Esophagus muscularis mucosa (tissue), 4 donors: ENCODE measurements around the gene LIN28B. TPM values are rescaled to one million over a fixed set of nuclear protein-coding genes. Genes with fewer than 3 reads are reported as not detected.

Source experiments
- DNase-seq: peaks from one replicate; pipeline ENCODE4 v3.0.0-alpha.2; 2017; ENCODE audit errors: extremely low spot score
- H3K27ac ChIP-seq, 4 donors: fragments of 200-600 bp; sonication (generic); replicated peaks in 1 of 4; 1 replicate in 3 of 4; 2 replicates in 1 of 4; pipeline ENCODE4 v1.5.1; 2016 to 2019; ENCODE audit warnings: mild to moderate bottlenecking in 1 of 4
- H3K27me3 ChIP-seq, 4 donors: fragments of 200-600 bp; sonication (generic); one replicate each; pipeline versions ENCODE4 v1.5.1 to v1.6.0; 2016 to 2019
- H3K36me3 ChIP-seq, 4 donors: fragments of 200-600 bp; sonication (generic); one replicate each; pipeline ENCODE4 v1.5.1; 2016 to 2019
- H3K4me1 ChIP-seq, 4 donors: fragments of 200-600 bp; sonication (generic); one replicate each; pipeline ENCODE4 v1.5.1; 2016 to 2019
- H3K4me3 ChIP-seq, 4 donors: fragments of 200-600 bp; sonication (generic); 1 replicate in 2 of 4; 2 replicates in 2 of 4; pipeline ENCODE4 v1.5.1; 2016 to 2019; ENCODE audit warnings: mild to moderate bottlenecking in 4 of 4, moderate library complexity in 1 of 4
- H3K9me3 ChIP-seq, 4 donors: fragments of 200-600 bp; sonication (generic); 1 replicate in 3 of 4; 2 replicates in 1 of 4; pipeline ENCODE4 v1.5.1; 2016 to 2019
- CTCF ChIP-seq, 3 experiments: fragments of 200-600 bp in 2 of 3; fragments of 450-650 bp in 1 of 3; sonication (generic) in 2 of 3; IDR thresholded peaks; one replicate each; pipeline ENCODE4 v1.5.1; 2017 to 2019; ENCODE audit warnings: antibody characterized with exemption in 3 of 3, mild to moderate bottlenecking in 2 of 3, moderate library complexity in 1 of 3
- EP300 ChIP-seq: sonication (generic); formaldehyde crosslinking; IDR thresholded peaks from one replicate; pipeline ENCODE4 v1.6.1; 2017; ENCODE audit warnings: antibody characterized with exemption
- POLR2A ChIP-seq: fragments of 450-650 bp; IDR thresholded peaks from one replicate; pipeline ENCODE4 v1.6.1; 2017; ENCODE audit warnings: antibody characterized with exemption, moderate library complexity, mild to moderate bottlenecking, low read depth
- POLR2AphosphoS5 ChIP-seq, 2 donors: sonication (generic); formaldehyde crosslinking; IDR thresholded peaks; one replicate each; pipeline ENCODE4 v1.6.1; 2017; ENCODE audit warnings: antibody characterized with exemption in 2 of 2
- WGBS: methylation state at CpG from one replicate; pipeline ENCODE4 v1.1.5; 2018; 5-methylcytosine and 5-hydroxymethylcytosine counted together
- intact Hi-C: fragments of 100-400 bp; cut with DNase I; formaldehyde crosslinking; loops from one replicate; pipeline ENCODE4 v1.15.1; 2023
- total RNA-seq, 4 donors: library from RNA; depleted of rRNA; stranded (reverse); fragments of >200 nt; gene quantifications; one replicate each; pipeline versions ENCODE4 v1.1.0 to v1.2.1, GENCODE V29; 2016

LIN28B gene
- total RNA-seq, 4 donors from 2014 or later, result not detected

GRCh38 chr6:105057160-105057559, 100.3 kb downstream of the LIN28B start:
- Histone ChIP-seq H3K27me3 (no peaks in the 10 kb centered on the region), H3K9me3 (no peaks in the 10 kb centered on the region), H3K36me3 (no peaks in the 10 kb centered on the region), H3K4me3 (no peak overlapping the region), H3K27ac (no peak overlapping the region), H3K4me1 (no peaks in the 10 kb centered on the region)
- WGBS, result 74% methylated on average over 1 of the region's 1 CpG
- TF ChIP-seq POLR2A, result no peak
- no peak for TF ChIP-seq CTCF (IDR thresholded peaks at IDR 0.05)
- no peak for TF ChIP-seq EP300
- no peak for TF ChIP-seq POLR2AphosphoS5 (IDR thresholded peaks at IDR 0.05)
- intact Hi-C loops, result no loop called here
- DNase-seq, result no peak

- intact Hi-C loops, result no loop called here
- H3K9me3 ChIP-seq, result no peaks in the 10 kb centered on the region
- H3K36me3 ChIP-seq, result no peaks in the 10 kb centered on the region
- H3K4me1 ChIP-seq, result no peaks in the 10 kb centered on the region
- no peak for DNase-seq
- no peaks in the 10 kb centered on the region for H3K27me3 ChIP-seq
- TF ChIP-seq POLR2A (no peak), EP300 (no peak), CTCF (IDR thresholded peaks at IDR 0.05) (no peak), POLR2AphosphoS5 (IDR thresholded peaks at IDR 0.05) (no peak)
- H3K4me3 ChIP-seq, result no peak overlapping the region
- no peak overlapping the region for H3K27ac ChIP-seq
These were observed 101.4 kb downstream of the LIN28B start for GRCh38 chr6:105058316-105058715.

- no peak overlapping the region for H3K4me3 ChIP-seq
- no peaks in the 10 kb centered on the region for H3K27me3 ChIP-seq
- intact Hi-C loops, result no loop called here
- H3K4me1 ChIP-seq, result no peaks in the 10 kb centered on the region
- DNase-seq, result no peak
- no peaks in the 10 kb centered on the region for H3K9me3 ChIP-seq
- TF ChIP-seq CTCF (IDR thresholded peaks at IDR 0.05) (no peak), POLR2A (no peak), EP300 (no peak), POLR2AphosphoS5 (IDR thresholded peaks at IDR 0.05) (no peak)
- no peak overlapping the region for H3K27ac ChIP-seq
- WGBS, result 60% methylated on average over 4 of the region's 4 CpGs
- H3K36me3 ChIP-seq, result no peaks in the 10 kb centered on the region
These were observed 101.9 kb downstream of the LIN28B start for GRCh38 chr6:105058846-105059245.

- H3K36me3 ChIP-seq, result no peaks in the 10 kb centered on the region
- H3K4me1 ChIP-seq, result no peaks in the 10 kb centered on the region
- H3K27ac ChIP-seq, result no peak overlapping the region
- WGBS, result 66% methylated on average over 3 of the region's 3 CpGs
- H3K9me3 ChIP-seq, result no peaks in the 10 kb centered on the region
- no peak for TF ChIP-seq EP300
- TF ChIP-seq POLR2A, result no peak
- no peak for TF ChIP-seq POLR2AphosphoS5 (IDR thresholded peaks at IDR 0.05)
- no peak for TF ChIP-seq CTCF (IDR thresholded peaks at IDR 0.05)
- no peak overlapping the region for H3K4me3 ChIP-seq
- H3K27me3 ChIP-seq, result peaks cover 0 to 12% (median 0%) of the 10 kb centered on the region in 4 donors
- intact Hi-C loops, result no loop called here
- no peak for DNase-seq
These were observed 109.3 kb downstream of the LIN28B start for GRCh38 chr6:105066233-105066632.

- Histone ChIP-seq H3K27me3 (peaks cover 0 to 12% (median 0%) of the 10 kb centered on the region in 4 donors), H3K4me1 (no peaks in the 10 kb centered on the region), H3K36me3 (no peaks in the 10 kb centered on the region), H3K4me3 (no peak overlapping the region), H3K9me3 (no peaks in the 10 kb centered on the region), H3K27ac (no peak overlapping the region)
- TF ChIP-seq POLR2AphosphoS5 (IDR thresholded peaks at IDR 0.05) (no peak), POLR2A (no peak), CTCF (IDR thresholded peaks at IDR 0.05) (no peak), EP300 (no peak)
- no peak for DNase-seq
- intact Hi-C loops, result no loop called here
- WGBS, result 33% methylated on average over 3 of the region's 3 CpGs
These were observed 109.9 kb downstream of the LIN28B start for GRCh38 chr6:105066836-105067235.
